ENCODE results near the gene MDM4.

GRCh38 chr1:204600968-204601367 is 84.8 kb downstream of the MDM4 start:
- TF ChIP-seq, protein P1, sequence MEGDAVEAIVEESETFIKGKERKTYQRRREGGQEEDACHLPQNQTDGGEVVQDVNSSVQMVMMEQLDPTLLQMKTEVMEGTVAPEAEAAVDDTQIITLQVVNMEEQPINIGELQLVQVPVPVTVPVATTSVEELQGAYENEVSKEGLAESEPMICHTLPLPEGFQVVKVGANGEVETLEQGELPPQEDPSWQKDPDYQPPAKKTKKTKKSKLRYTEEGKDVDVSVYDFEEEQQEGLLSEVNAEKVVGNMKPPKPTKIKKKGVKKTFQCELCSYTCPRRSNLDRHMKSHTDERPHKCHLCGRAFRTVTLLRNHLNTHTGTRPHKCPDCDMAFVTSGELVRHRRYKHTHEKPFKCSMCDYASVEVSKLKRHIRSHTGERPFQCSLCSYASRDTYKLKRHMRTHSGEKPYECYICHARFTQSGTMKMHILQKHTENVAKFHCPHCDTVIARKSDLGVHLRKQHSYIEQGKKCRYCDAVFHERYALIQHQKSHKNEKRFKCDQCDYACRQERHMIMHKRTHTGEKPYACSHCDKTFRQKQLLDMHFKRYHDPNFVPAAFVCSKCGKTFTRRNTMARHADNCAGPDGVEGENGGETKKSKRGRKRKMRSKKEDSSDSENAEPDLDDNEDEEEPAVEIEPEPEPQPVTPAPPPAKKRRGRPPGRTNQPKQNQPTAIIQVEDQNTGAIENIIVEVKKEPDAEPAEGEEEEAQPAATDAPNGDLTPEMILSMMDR (IDR thresholded peaks at IDR 0.05; ENCODE audit: borderline replicate concordance, extremely low read depth, low read length, poor library complexity, severe bottlenecking) = peak; percentile 19
- TF ChIP-seq EZH2 (IDR thresholded peaks at IDR 0.05; ENCODE audit: borderline replicate concordance, low read depth, low read length, severe bottlenecking) = no peak
